B cell (primary cell): ENCODE data around the gene NRN1L. TPM values are rescaled to one million over a fixed set of nuclear protein-coding genes. Genes with fewer than 3 reads are reported as not detected.
A peak's percentile ranks its signal among the peaks of the same experiment; 100 is the strongest.

Experiments used
- ATAC-seq: fragments of 200-7000 bp; cut with Tn5 transposase; one replicate; pipeline ENCODE4 v1.10.0; 2021; ENCODE audit warnings: low read depth, mild to moderate bottlenecking, moderate number of reproducible peaks, moderate library complexity
- CTCF ChIA-PET: fragments of 350-600 bp; sonication (Branson Sonifier 250); formaldehyde crosslinking; loops from one replicate; lab custom pipeline; 2021; ENCODE audit warnings: antibody characterized with exemption, inconsistent platforms; lab: Charles Lee
- POLR2A ChIA-PET: fragments of 350-600 bp; sonication (Branson Sonifier 250); formaldehyde crosslinking; loops from one replicate; lab custom pipeline; 2021; ENCODE audit warnings: antibody characterized with exemption; lab: Charles Lee
- DNase-seq: peaks from one replicate; pipeline ENCODE4 v3.0.0; 2013
- H2AFZ ChIP-seq: 2 replicates; pipeline ENCODE4 v1.6.1; 2012; ENCODE audit warnings: mild to moderate bottlenecking, low read depth, low read length; ENCODE audit not compliant: insufficient read depth, poor library complexity, severe bottlenecking
- H3K27ac ChIP-seq, 2 donors: 1 replicate in 1 of 2; 2 replicates in 1 of 2; pipeline ENCODE4 v1.5.1; 2012 to 2013; ENCODE audit warnings: low read length in 2 of 2, mild to moderate bottlenecking in 2 of 2, moderate library complexity in 1 of 2
- H3K27me3 ChIP-seq, 4 experiments: fragments of 200-600 bp in 1 of 4; sonication (generic) in 1 of 4; replicated peaks in 1 of 4; 1 replicate in 2 of 4; 2 replicates in 2 of 4; pipeline versions ENCODE4 v1.6.1 to v1.7.0; 2013 to 2016; ENCODE audit warnings: low read length in 3 of 4, mild to moderate bottlenecking in 2 of 4, mixed read lengths in 1 of 4, moderate library complexity in 1 of 4; ENCODE audit not compliant: insufficient read depth in 4 of 4, control insufficient read depth in 3 of 4; ENCODE audit errors: control extremely low read depth in 1 of 4
- H3K36me3 ChIP-seq, 2 experiments: replicated peaks in 1 of 2; 1 replicate in 1 of 2; 2 replicates in 1 of 2; pipeline versions ENCODE4 v1.6.1 to v1.7.1; 2013; ENCODE audit warnings: low read length in 1 of 2; ENCODE audit not compliant: insufficient read depth in 2 of 2, control insufficient read depth in 1 of 2; ENCODE audit errors: control extremely low read depth in 1 of 2, extremely low read depth in 1 of 2
- H3K4me1 ChIP-seq, 2 donors: fragments of 200-600 bp in 1 of 2; sonication (generic) in 1 of 2; 1 replicate in 1 of 2; 2 replicates in 1 of 2; pipeline versions ENCODE4 v1.5.1 to v1.6.1; 2013 to 2017; ENCODE audit warnings: low read length in 2 of 2; ENCODE audit not compliant: control insufficient read depth in 2 of 2, insufficient read depth in 2 of 2
- H3K4me2 ChIP-seq: replicated peaks from 2 replicates; pipeline ENCODE3; 2012; ENCODE audit warnings: mild to moderate bottlenecking, low read depth, low read length; ENCODE audit not compliant: poor library complexity, severe bottlenecking
- H3K4me3 ChIP-seq, 5 experiments: fragments of 200-600 bp in 1 of 5; sonication (generic) in 1 of 5; 1 replicate in 3 of 5; 2 replicates in 2 of 5; pipeline versions ENCODE4 v1.5.1 to v1.7.0; 2011 to 2016; ENCODE audit warnings: low read length in 4 of 5, mild to moderate bottlenecking in 4 of 5, low read depth in 2 of 5, control low read depth in 1 of 5, moderate library complexity in 1 of 5; ENCODE audit not compliant: insufficient read depth in 1 of 5; ENCODE audit errors: control extremely low read depth in 1 of 5, extremely low read depth in 1 of 5
- H3K79me2 ChIP-seq: fragments of 200-600 bp; sonication (generic); one replicate; pipeline ENCODE4 v1.6.0; 2016; ENCODE audit warnings: low read length; ENCODE audit not compliant: control insufficient read depth, insufficient read depth
- H3K9ac ChIP-seq: fragments of 200-600 bp; sonication (generic); 2 replicates; pipeline ENCODE4 v1.6.1; 2017; ENCODE audit warnings: mild to moderate bottlenecking, low read length, moderate library complexity
- H3K9me3 ChIP-seq, 3 donors: one replicate each; pipeline versions ENCODE4 v1.6.1 to v1.7.1; 2013; ENCODE audit warnings: low read length in 2 of 3; ENCODE audit not compliant: control insufficient read depth in 2 of 3, insufficient read depth in 1 of 3; ENCODE audit errors: control extremely low read depth in 1 of 3
- H4K20me1 ChIP-seq: 2 replicates; pipeline ENCODE4 v1.6.0; 2012; ENCODE audit warnings: mild to moderate bottlenecking, low read length; ENCODE audit not compliant: insufficient read depth, control insufficient read depth, poor library complexity, severe bottlenecking
- H3K27ac Mint-ChIP-seq: one replicate; pipeline ENCODE4 v1.8.0; 2021; ENCODE audit warnings: mixed read lengths
- H3K27me3 Mint-ChIP-seq: one replicate; pipeline ENCODE4 v1.8.0; 2021; ENCODE audit warnings: mixed read lengths
- H3K4me1 Mint-ChIP-seq: one replicate; pipeline ENCODE4 v1.8.0; 2021; ENCODE audit warnings: mixed read lengths
- H3K4me3 Mint-ChIP-seq: one replicate; pipeline ENCODE4 v1.8.0; 2021; ENCODE audit warnings: mixed read lengths
- H3K9me3 Mint-ChIP-seq: one replicate; pipeline ENCODE4 v1.8.0; 2022; ENCODE audit warnings: mixed read lengths; ENCODE audit not compliant: insufficient read depth
- CTCF ChIP-seq: fragments of 200-600 bp; IDR thresholded peaks from one replicate; pipeline ENCODE4 v1.8.0; 2022; ENCODE audit warnings: antibody characterized with exemption, mild to moderate bottlenecking
- EZH2 ChIP-seq: IDR thresholded peaks from 2 replicates; pipeline ENCODE4 v1.6.1; 2012; ENCODE audit warnings: borderline replicate concordance, low read depth, mild to moderate bottlenecking, moderate library complexity, low read length; ENCODE audit not compliant: insufficient read depth, poor library complexity, severe bottlenecking
- WGBS: methylation state at CpG from one replicate; pipeline ENCODE4 v1.1.5; 2013; ENCODE audit warnings: missing lambda C conversion rate; ENCODE audit not compliant: insufficient coverage; 5-methylcytosine and 5-hydroxymethylcytosine counted together
- intact Hi-C: fragments of 100-400 bp; cut with micrococcal nuclease; formaldehyde crosslinking; loops from one replicate; pipeline ENCODE4 v1.10.0; 2022
- polyA plus RNA-seq: library from polyadenylated mRNA; depleted of rRNA; stranded (reverse); fragments of >200 nt; gene quantifications from 2 replicates; pipeline ENCODE4 v1.2.3, GENCODE V29; 2012
- total RNA-seq, 2 donors: library from RNA; stranded (reverse); fragments of 120-200 nt in 1 of 2; gene quantifications; 1 replicate in 1 of 2; 2 replicates in 1 of 2; pipeline versions ENCODE4 v1.2.3 to v1.2.4, GENCODE V29; 2013 to 2022

The NRN1L gene
- total and polyA plus RNA-seq, 2 donors (not counting 1 experiment from before 2014, with no cell fraction given), result 2.1 to 4.1 TPM

GRCh38 chr16:67874372-67874771 is 10.3 kb upstream of the NRN1L start:
- H3K9me3 Mint-ChIP-seq, result no peaks in the 10 kb centered on the region
- Histone ChIP-seq H3K27me3 (no peaks in the 10 kb centered on the region), H3K4me1 (peaks cover 23 to 25% of the 10 kb centered on the region in 2 donors), H3K27ac (no peak overlapping the region), H3K9me3 (no peaks in the 10 kb centered on the region), H3K79me2 (peaks cover 37% of the 10 kb centered on the region), H3K9ac (peak overlapping the region; percentile 87), H3K36me3 (peaks cover 0 to 45% of the 10 kb centered on the region in 2 experiments), H4K20me1 (peaks cover 33% of the 10 kb centered on the region), H3K4me3 (peak overlapping the region in 2 of 5 experiments; percentile 76 to 98), H3K4me2 (peak overlapping the region; percentile 98), H2AFZ (no peak overlapping the region)
- WGBS, result 90% methylated on average over 3 of the region's 3 CpGs
- CTCF ChIA-PET, result interaction anchor here (1.2 to 2.3 kb wide), 4 partner anchors 9 to 58 kb away, joined by 3 to 17 read pairs (median 4); partner anchors contain the start of gene NRN1L
- peak overlapping the region; percentile 90 for H3K27ac Mint-ChIP-seq
- POLR2A ChIA-PET, result interaction anchor here (0.6 kb wide), 1 partner anchor 38 kb away, joined by 3 read pairs; no protein-coding TSS in a partner anchor
- ATAC-seq (no peak), DNase-seq (no peak)
- H3K27me3 Mint-ChIP-seq, result no peaks in the 10 kb centered on the region
- H3K4me1 Mint-ChIP-seq, result peaks cover 37% of the 10 kb centered on the region
- intact Hi-C loops, result loop anchor here (5.0 kb wide), 1 partner anchor 42 kb away; no protein-coding TSS in a partner anchor
- H3K4me3 Mint-ChIP-seq, result peak overlapping the region; percentile 91
- TF ChIP-seq CTCF (no peak), EZH2 (no peak)

GRCh38 chr16:67877064-67877463 is 7.6 kb upstream of the NRN1L start:
- no peak for ATAC-seq

More at GRCh38 chr16:67877064-67877463, 7.6 kb upstream of the NRN1L start:
- peaks cover 22 to 24% of the 10 kb centered on the region in 2 donors for H3K4me1 ChIP-seq
- peaks cover 33% of the 10 kb centered on the region for H4K20me1 ChIP-seq
- H3K79me2 ChIP-seq, result peaks cover 37% of the 10 kb centered on the region
- no peak overlapping the region for H3K9ac ChIP-seq
- H3K27ac ChIP-seq, result no peak overlapping the region
- peaks cover 0 to 57% of the 10 kb centered on the region in 2 experiments for H3K36me3 ChIP-seq
- H3K4me3 ChIP-seq, result no peak overlapping the region
- H3K27me3 ChIP-seq, result no peaks in the 10 kb centered on the region
- no peak for DNase-seq
- no peaks in the 10 kb centered on the region for H3K9me3 ChIP-seq
- CTCF ChIA-PET, result interaction anchor here (1.5 kb wide), 1 partner anchor 58 kb away, joined by 3 read pairs; no protein-coding TSS in a partner anchor
- H3K4me2 ChIP-seq, result no peak overlapping the region
- no peaks in the 10 kb centered on the region for H3K27me3 Mint-ChIP-seq
- intact Hi-C loops, result no loop called here
- peaks cover 33% of the 10 kb centered on the region for H3K4me1 Mint-ChIP-seq
- 98% methylated on average over 9 of the region's 11 CpGs for WGBS
- no peaks in the 10 kb centered on the region for H3K9me3 Mint-ChIP-seq
- H3K4me3 Mint-ChIP-seq, result no peak overlapping the region
- TF ChIP-seq EZH2, result no peak
- no peak for TF ChIP-seq CTCF
- POLR2A ChIA-PET, result no interaction called here
- H2AFZ ChIP-seq, result no peak overlapping the region
- no peak overlapping the region for H3K27ac Mint-ChIP-seq
